T-helper 17 cell (primary cell): ENCODE measurements around the gene SGK2. TPM values are rescaled to one million over a fixed set of nuclear protein-coding genes. Genes with fewer than 3 reads are reported as not detected.
"Not testable (repeated sequence)": the region's sequence is repeated elsewhere in the genome, so short reads cannot be mapped to it uniquely, and the experiment has no call there.

Source experiments
- ATAC-seq: fragments of 150-1000 bp; cut with Tn5 transposase; 2 replicates; pipeline ENCODE4 v1.10.0; 2021; ENCODE audit warnings: mild to moderate bottlenecking, moderate library complexity
- DNase-seq, 3 donors: peaks; one replicate each; pipeline versions ENCODE4 v3.0.0 to v3.0.0-alpha.2; 2020 to 2021
- H3K9me3 ChIP-seq: one replicate; pipeline ENCODE4 v1.7.0; 2013; ENCODE audit warnings: low read length, mild to moderate bottlenecking; ENCODE audit not compliant: control insufficient read depth, poor library complexity, severe bottlenecking
- H3K27ac Mint-ChIP-seq: one replicate; pipeline ENCODE4 v1.8.0; 2022; ENCODE audit warnings: mild to moderate bottlenecking, moderate library complexity, mixed read lengths
- H3K27me3 Mint-ChIP-seq: one replicate; pipeline ENCODE4 v1.8.0; 2022; ENCODE audit warnings: mixed read lengths
- H3K36me3 Mint-ChIP-seq: one replicate; pipeline ENCODE4 v1.8.0; 2022; ENCODE audit warnings: low read depth, mixed read lengths
- H3K4me1 Mint-ChIP-seq: one replicate; pipeline ENCODE4 v1.8.0; 2022; ENCODE audit warnings: mild to moderate bottlenecking, mixed read lengths
- H3K4me3 Mint-ChIP-seq: one replicate; pipeline ENCODE4 v1.8.0; 2022; ENCODE audit warnings: mild to moderate bottlenecking, moderate library complexity, mixed read lengths
- total RNA-seq, 4 donors: library from RNA in 2 of 4; stranded (reverse) in 2 of 4; gene quantifications; one replicate each; pipeline ENCODE4 v1.2.3 and lab custom pipeline; 2022 to 2026

The SGK2 gene
- total RNA-seq, 2 donors from 2014 or later, result 0.52 to 1.7 TPM

GRCh38 chr20:43605715-43606114, 46.9 kb downstream of the SGK2 start:
- H3K27me3 Mint-ChIP-seq, result no peaks in the 10 kb centered on the region
- H3K36me3 Mint-ChIP-seq, result no peaks in the 10 kb centered on the region
- H3K27ac Mint-ChIP-seq, result no peak overlapping the region
- no peak overlapping the region for H3K4me3 Mint-ChIP-seq
- no peaks in the 10 kb centered on the region for H3K9me3 ChIP-seq
- peaks cover 4% of the 10 kb centered on the region for H3K4me1 Mint-ChIP-seq
- no peak for DNase-seq
- no peak for ATAC-seq

GRCh38 chr20:43607278-43607677, 48.5 kb downstream of the SGK2 start:
- not testable (repeated sequence) for ATAC-seq, H3K4me1 Mint-ChIP-seq, H3K36me3 Mint-ChIP-seq, H3K9me3 ChIP-seq, H3K27ac Mint-ChIP-seq, H3K4me3 Mint-ChIP-seq, DNase-seq, H3K27me3 Mint-ChIP-seq

GRCh38 chr20:43631598-43631997, 72.8 kb downstream of the SGK2 start:
- ATAC-seq, result no peak
- H3K4me3 Mint-ChIP-seq, result no peak overlapping the region
- H3K27ac Mint-ChIP-seq, result no peak overlapping the region
- H3K9me3 ChIP-seq, result no peaks in the 10 kb centered on the region
- H3K27me3 Mint-ChIP-seq, result no peaks in the 10 kb centered on the region
- H3K4me1 Mint-ChIP-seq, result peaks cover under 1% of the 10 kb centered on the region
- no peak for DNase-seq
- H3K36me3 Mint-ChIP-seq, result peaks cover 10% of the 10 kb centered on the region

Other genes with a start within 250 kb of the SGK2 start
- 100 to 1,000 TPM; 257 to 285 TPM for gene SRSF6, start 101.1 kb upstream of the SGK2 start, total RNA-seq
- gene L3MBTL1, start 51.3 kb upstream of the SGK2 start, total RNA-seq, result 10 to 100 TPM in 1 of 2 donors, 1 to 10 TPM in 1; 9.9 to 11.6 TPM
- gene IFT52, start 31.9 kb downstream of the SGK2 start, total RNA-seq, result 10 to 100 TPM; 13.6 to 15.5 TPM
- 1 to 10 TPM in 1 of 2 donors, under 1 TPM in 1; 0.44 to 1.6 TPM for gene MYBL2, start 108.1 kb downstream of the SGK2 start, total RNA-seq
- not detected for gene GTSF1L, start 168.0 kb downstream of the SGK2 start, total RNA-seq